IMR-90 (cell line): ENCODE results near the gene CYTH1. TPM values are rescaled to one million over a fixed set of nuclear protein-coding genes. Genes with fewer than 3 reads are reported as not detected.

ENCODE experiments used
- ATAC-seq: fragments of 200-7000 bp; cut with Tn5 transposase; 2 replicates; pipeline ENCODE4 v1.9.1; 2020; ENCODE audit warnings: low read depth, mild to moderate bottlenecking, moderate library complexity
- BruUV-seq: library from RNA; stranded (reverse); fragments of 400-500 nt; replicated peaks from 2 replicates; lab custom pipeline; 2021; lab: Mats Ljungman, UMichigan
- CTCF ChIA-PET: fragments of 300-600 bp; formaldehyde crosslinking; extraction: SDS; loops from one replicate; lab custom pipeline; 2021; ENCODE audit warnings: antibody characterized with exemption; lab: Yijun Ruan, JAX
- POLR2A ChIA-PET: fragments of 300-600 bp; sonication (Branson Sonifier 250); formaldehyde crosslinking; loops from one replicate; lab custom pipeline; 2022; ENCODE audit warnings: antibody characterized with exemption; ENCODE audit not compliant: unreplicated experiment; lab: Charles Lee
- DNase-seq: peaks from one replicate; pipeline ENCODE4 v3.0.0; 2013
- H2AFZ ChIP-seq: replicated peaks from 2 replicates; pipeline ENCODE3; 2013; ENCODE audit warnings: low read length, mild to moderate bottlenecking; ENCODE audit not compliant: poor library complexity
- H2AK5ac ChIP-seq: 2 replicates; pipeline ENCODE4 v1.6.1; 2013; ENCODE audit warnings: low read depth, low read length, inconsistent platforms
- H2AK9ac ChIP-seq: replicated peaks from 2 replicates; pipeline ENCODE3; 2013; ENCODE audit warnings: mild to moderate bottlenecking, low read depth, low read length, moderate library complexity; ENCODE audit not compliant: poor library complexity
- H2BK120ac ChIP-seq: 2 replicates; pipeline ENCODE4 v1.6.1; 2013; ENCODE audit warnings: low read depth, low read length, inconsistent platforms
- H2BK15ac ChIP-seq: 3 replicates; pipeline ENCODE4 v1.6.1; 2013; ENCODE audit warnings: low read depth, low read length, inconsistent platforms
- H2BK20ac ChIP-seq: 2 replicates; pipeline ENCODE4 v1.6.1; 2013; ENCODE audit warnings: low read depth, mild to moderate bottlenecking, inconsistent platforms, low read length, moderate library complexity
- H2BK5ac ChIP-seq: 2 replicates; pipeline ENCODE4 v1.6.1; 2013; ENCODE audit warnings: mild to moderate bottlenecking, low read depth, low read length, inconsistent platforms; ENCODE audit not compliant: poor library complexity, severe bottlenecking
- H3K14ac ChIP-seq: replicated peaks from 2 replicates; pipeline ENCODE4 v1.6.1; 2013; ENCODE audit warnings: low read depth, low read length, inconsistent platforms
- H3K18ac ChIP-seq: 2 replicates; pipeline ENCODE4 v1.6.1; 2013; ENCODE audit warnings: low read depth, low read length, control low read depth
- H3K23ac ChIP-seq: 2 replicates; pipeline ENCODE4 v1.6.1; 2013; ENCODE audit warnings: low read depth, low read length, inconsistent platforms
- H3K27ac ChIP-seq: 2 replicates; pipeline ENCODE4 v1.5.1; 2013; ENCODE audit warnings: mild to moderate bottlenecking, control low read depth, low read length; ENCODE audit not compliant: insufficient read depth
- H3K27me3 ChIP-seq: 2 replicates; pipeline ENCODE4 v1.6.1; 2013; ENCODE audit warnings: low read length; ENCODE audit not compliant: control insufficient read depth, insufficient read depth
- H3K36me3 ChIP-seq: 2 replicates; pipeline ENCODE4 v1.6.1; 2013; ENCODE audit warnings: low read length, mixed read lengths; ENCODE audit not compliant: control insufficient read depth, insufficient read depth
- H3K4ac ChIP-seq: 2 replicates; pipeline ENCODE4 v1.6.1; 2013; ENCODE audit warnings: low read depth, low read length, inconsistent platforms
- H3K4me1 ChIP-seq: 2 replicates; pipeline ENCODE4 v1.6.1; 2013; ENCODE audit warnings: low read length, mixed read lengths; ENCODE audit not compliant: control insufficient read depth, insufficient read depth
- H3K4me2 ChIP-seq: 2 replicates; pipeline ENCODE4 v1.6.1; 2013; ENCODE audit warnings: low read depth, mild to moderate bottlenecking, control low read depth, low read length, moderate library complexity
- H3K4me3 ChIP-seq: 2 replicates; pipeline ENCODE4 v1.5.1; 2013; ENCODE audit warnings: low read depth, mild to moderate bottlenecking, control low read depth, low read length, moderate library complexity; ENCODE audit not compliant: insufficient read depth
- H3K56ac ChIP-seq: 2 replicates; pipeline ENCODE4 v1.6.1; 2013; ENCODE audit warnings: low read length, inconsistent platforms; ENCODE audit not compliant: insufficient read depth; ENCODE audit errors: extremely low read depth
- H3K79me1 ChIP-seq, 2 experiments: 2 replicates each; pipeline ENCODE4 v1.6.1; 2013; ENCODE audit warnings: low read length in 2 of 2, inconsistent platforms in 1 of 2, low read depth in 1 of 2
- H3K9ac ChIP-seq: 2 replicates; pipeline ENCODE4 v1.6.1; 2013; ENCODE audit warnings: low read depth, low read length, control low read depth
- H3K9me1 ChIP-seq: 2 replicates; pipeline ENCODE4 v1.6.1; 2013; ENCODE audit warnings: low read length, inconsistent platforms; ENCODE audit not compliant: insufficient read depth
- H3K9me3 ChIP-seq: 2 replicates; pipeline ENCODE4 v1.6.1; 2013; ENCODE audit warnings: low read length; ENCODE audit not compliant: control insufficient read depth, insufficient read depth
- H4K20me1 ChIP-seq: 2 replicates; pipeline ENCODE4 v1.6.1; 2013; ENCODE audit warnings: low read length, inconsistent platforms; ENCODE audit not compliant: insufficient read depth
- H4K5ac ChIP-seq: 2 replicates; pipeline ENCODE4 v1.6.1; 2013; ENCODE audit warnings: mild to moderate bottlenecking, low read depth, low read length, control low read depth
- H4K8ac ChIP-seq, 2 experiments: 2 replicates each; pipeline ENCODE4 v1.6.1; 2013; ENCODE audit warnings: low read depth in 2 of 2, low read length in 2 of 2, control low read depth in 1 of 2, inconsistent platforms in 1 of 2
- H4K91ac ChIP-seq: 2 replicates; pipeline ENCODE4 v1.6.1; 2013; ENCODE audit warnings: low read depth, low read length, inconsistent platforms; ENCODE audit not compliant: insufficient read depth
- BHLHE40 ChIP-seq: fragments of 150-350 bp; IDR thresholded peaks from 2 replicates; pipeline ENCODE4 v1.6.1; 2016; ENCODE audit warnings: mild to moderate bottlenecking, low read depth, low read length
- CEBPB ChIP-seq: IDR thresholded peaks from 2 replicates; pipeline ENCODE4 v1.6.1; 2012; ENCODE audit warnings: low read depth, low read length, improper control_type of control experiment
- CHD1 ChIP-seq: IDR thresholded peaks from 2 replicates; pipeline ENCODE4 v1.6.1; 2012; ENCODE audit warnings: low read depth, low read length, improper control_type of control experiment
- CTCF ChIP-seq: conservative IDR thresholded peaks from 2 replicates; pipeline ENCODE4 v1.5.1; 2012; ENCODE audit warnings: mild to moderate bottlenecking, low read depth, low read length, improper control_type of control experiment
- ELK1 ChIP-seq: fragments of 150-350 bp; IDR thresholded peaks from 2 replicates; pipeline ENCODE4 v1.6.1; 2016; ENCODE audit warnings: low read depth, mild to moderate bottlenecking, low read length, moderate library complexity, borderline replicate concordance
- FOS ChIP-seq: fragments of 150-350 bp; IDR thresholded peaks from 2 replicates; pipeline ENCODE4 v1.6.1; 2016; ENCODE audit warnings: low read depth, low read length
- MAFK ChIP-seq: IDR thresholded peaks from 2 replicates; pipeline ENCODE4 v1.6.1; 2012; ENCODE audit warnings: low read depth, low read length, improper control_type of control experiment
- MAZ ChIP-seq: IDR thresholded peaks from 2 replicates; pipeline ENCODE4 v1.6.1; 2012; ENCODE audit warnings: low read depth, mild to moderate bottlenecking, low read length, improper control_type of control experiment, moderate library complexity, borderline replicate concordance
- MXI1 ChIP-seq: IDR thresholded peaks from 2 replicates; pipeline ENCODE4 v1.6.1; 2012; ENCODE audit warnings: low read depth, mild to moderate bottlenecking, low read length, moderate library complexity, borderline replicate concordance
- NFE2L2 ChIP-seq: fragments of 150-350 bp; IDR thresholded peaks from 2 replicates; pipeline ENCODE4 v1.6.1; 2016; ENCODE audit warnings: low read depth, mild to moderate bottlenecking, low read length
- POLR2A ChIP-seq: IDR thresholded peaks from 2 replicates; pipeline ENCODE4 v1.6.1; 2012; ENCODE audit warnings: mild to moderate bottlenecking, low read depth, low read length
- RAD21 ChIP-seq: IDR thresholded peaks from 2 replicates; pipeline ENCODE4 v1.6.1; 2012; ENCODE audit warnings: low read length, improper control_type of control experiment
- RCOR1 ChIP-seq: IDR thresholded peaks from 2 replicates; pipeline ENCODE4 v1.6.1; 2012; ENCODE audit warnings: mild to moderate bottlenecking, low read length, improper control_type of control experiment; ENCODE audit not compliant: insufficient replicate concordance
- RFX5 ChIP-seq: IDR thresholded peaks from 2 replicates; pipeline ENCODE4 v1.8.0; 2012; ENCODE audit warnings: low read depth, mild to moderate bottlenecking, low read length, moderate library complexity
- SMC3 ChIP-seq: fragments of 150-350 bp; IDR thresholded peaks from 2 replicates; pipeline ENCODE4 v1.6.1; 2016; ENCODE audit warnings: low read depth, mild to moderate bottlenecking, antibody characterized with exemption, low read length, moderate library complexity
- WGBS, 2 experiments: methylation state at CpG; one replicate each; pipeline versions ENCODE4 v1.1.5 to v1.1.7; 2013; ENCODE audit warnings: missing lambda C conversion rate in 2 of 2; ENCODE audit not compliant: insufficient read length in 1 of 2; ENCODE audit errors: extremely low coverage in 2 of 2; 5-methylcytosine and 5-hydroxymethylcytosine counted together
- dilution Hi-C: fragments of 300-500 bp; cut with HindIII; formaldehyde crosslinking; loops from one replicate; pipeline ENCODE4 v1.14.3; 2018; ENCODE audit warnings: low sequenced_read_pairs; ENCODE audit not compliant: unreplicated experiment
- in situ Hi-C: fragments of 300-500 bp; cut with MboI; formaldehyde crosslinking; loops from 3 replicates; pipeline ENCODE4 v1.14.3; 2019; ENCODE audit warnings: low sequenced_read_pairs, inconsistent platforms, mixed read lengths
- intact Hi-C: fragments of 100-400 bp; cut with micrococcal nuclease; formaldehyde crosslinking; loops from 2 replicates; pipeline ENCODE4 v1.10.0; 2022
- polyA plus RNA-seq, 3 experiments: library from polyadenylated mRNA; depleted of rRNA; stranded (reverse); fragments of >200 nt; gene quantifications; 2 replicates each; pipeline ENCODE4 v1.2.3, GENCODE V29; 2012; ENCODE audit warnings: low replicate concordance in 1 of 3
- total RNA-seq: library from RNA; depleted of rRNA; stranded (reverse); fragments of >200 nt; gene quantifications from 2 replicates; pipeline ENCODE4 v1.2.3, GENCODE V29; 2012

The CYTH1 gene
- total and polyA plus RNA-seq, 2 of the 4 experiments (the other 2 are of a cell fraction), result 7.9 to 12.4 TPM

- Histone ChIP-seq H3K14ac (no peak overlapping the region), H2BK5ac (no peak overlapping the region), H2BK20ac (no peak overlapping the region), H3K9ac (no peak overlapping the region), H3K4me2 (no peak overlapping the region), H3K9me1 (peaks cover 12% of the 10 kb centered on the region; the same call in 1 of the 2 replicates), H3K27me3 (no peaks in the 10 kb centered on the region), H3K4ac (no peak overlapping the region), H3K18ac (no peak overlapping the region), H3K56ac (no peak overlapping the region), H4K8ac (no peak overlapping the region), H4K20me1 (peaks cover 26% of the 10 kb centered on the region), H2BK15ac (no peak overlapping the region), H3K27ac (no peak overlapping the region), H2AK5ac (no peak overlapping the region), H3K4me1 (no peaks in the 10 kb centered on the region), H2AFZ (no peak overlapping the region), H2BK120ac (no peak overlapping the region), H3K9me3 (no peaks in the 10 kb centered on the region), H3K79me1 (peaks cover 19 to 60% of the 10 kb centered on the region in 2 experiments), H3K23ac (no peak overlapping the region), H4K91ac (no peak overlapping the region), H3K4me3 (no peak overlapping the region), H4K5ac (no peak overlapping the region), H2AK9ac (no peak overlapping the region), H3K36me3 (peaks cover 64% of the 10 kb centered on the region)
- CTCF ChIA-PET, result no interaction called here
- POLR2A ChIA-PET, result no interaction called here
- DNase-seq, result no peak
- in situ Hi-C loops, result no loop called here
- ATAC-seq, result no peak
- no TSS peak for BruUV-seq
- WGBS, 2 experiments, result 93% methylated on average over 6 of the region's 21 CpGs; no CpG with 5 or more reads in 1 of the 2 experiments
- TF ChIP-seq NFE2L2 (no peak), CHD1 (no peak), RFX5 (no peak), CTCF (no peak), POLR2A (no peak), MAFK (no peak), RAD21 (no peak), SMC3 (no peak), ELK1 (no peak), MAZ (no peak), CEBPB (no peak), FOS (no peak), MXI1 (no peak), RCOR1 (no peak), BHLHE40 (no peak)
- intact Hi-C loops, result no loop called here
- dilution Hi-C loops, result no loop called here
These were observed 21.2 kb upstream of the CYTH1 start for GRCh38 chr17:78803186-78803845.
